GM12878 (cell line): ENCODE measurements around the gene CEND1. TPM values are rescaled to one million over a fixed set of nuclear protein-coding genes. Genes with fewer than 3 reads are reported as not detected.

ENCODE experiments used
- ATAC-seq: fragments of 200-7000 bp; cut with Tn5 transposase; 3 replicates; pipeline ENCODE4 v1.9.1; 2020; ENCODE audit warnings: mild to moderate bottlenecking, moderate library complexity
- BruUV-seq: library from RNA; stranded (reverse); fragments of 400-500 nt; replicated peaks from 2 replicates; lab custom pipeline; 2021; lab: Mats Ljungman, UMichigan
- CTCF ChIA-PET: fragments of 300-600 bp; sonication (Branson Sonifier 250); formaldehyde crosslinking; extraction: SDS; loops from one replicate; lab custom pipeline; 2021; ENCODE audit warnings: inconsistent platforms; lab: Yijun Ruan, JAX
- POLR2A ChIA-PET: fragments of 350-600 bp; formaldehyde crosslinking; extraction: SDS; loops from one replicate; lab custom pipeline; 2021; ENCODE audit warnings: inconsistent platforms; lab: Charles Lee
- RAD21 ChIA-PET: fragments of 300-600 bp; sonication (Branson Sonifier 250); formaldehyde crosslinking; loops from one replicate; lab custom pipeline; 2023; ENCODE audit warnings: antibody characterized with exemption; ENCODE audit not compliant: unreplicated experiment; lab: Charles Lee
- SMC1A ChIA-PET: fragments of 300-600 bp; sonication (Branson Sonifier 250); formaldehyde crosslinking; loops from one replicate; lab custom pipeline; 2023; ENCODE audit not compliant: unreplicated experiment, uncharacterized antibody; lab: Charles Lee
- DNase-seq: peaks from one replicate; pipeline ENCODE4 v3.0.0-alpha.2; 2011; ENCODE audit warnings: low read depth, low spot score
- FAIRE-seq: peaks from 3 replicates; lab custom pipeline; 2011; peaks lifted over from hg19 to GRCh38; lab: Jason Lieb, UNC
- H2AFZ ChIP-seq: 2 replicates; pipeline ENCODE4 v1.6.0; 2011; ENCODE audit warnings: low read depth, low read length, control low read depth; ENCODE audit not compliant: control insufficient read depth
- H3K27ac ChIP-seq: 2 replicates; pipeline ENCODE4 v1.5.1; 2011; ENCODE audit warnings: control low read depth; ENCODE audit not compliant: control insufficient read depth, insufficient read depth
- H3K27me3 ChIP-seq, 2 experiments: replicated peaks in 1 of 2; 2 replicates each; pipeline versions ENCODE4 v1.6.0 to v1.6.1; 2011; ENCODE audit warnings: low read length in 1 of 2; ENCODE audit not compliant: control insufficient read depth in 2 of 2, insufficient read depth in 2 of 2
- H3K36me3 ChIP-seq, 2 experiments: 2 replicates each; pipeline ENCODE4 v1.5.1; 2011; ENCODE audit warnings: low read length in 1 of 2; ENCODE audit not compliant: control insufficient read depth in 2 of 2, insufficient read depth in 2 of 2
- H3K4me1 ChIP-seq: 2 replicates; pipeline ENCODE4 v1.6.1; 2011; ENCODE audit warnings: mild to moderate bottlenecking, low read length, moderate library complexity, mixed read lengths; ENCODE audit not compliant: control insufficient read depth, insufficient read depth
- H3K4me2 ChIP-seq: 2 replicates; pipeline ENCODE4 v1.6.0; 2011; ENCODE audit warnings: control low read depth; ENCODE audit not compliant: control insufficient read depth, insufficient read depth
- H3K4me3 ChIP-seq: fragments of 200-600 bp; sonication (generic); 2 replicates; pipeline ENCODE4 v1.5.1; 2016
- H3K79me2 ChIP-seq: 2 replicates; pipeline ENCODE4 v1.6.0; 2011; ENCODE audit warnings: low read length; ENCODE audit not compliant: control insufficient read depth, insufficient read depth
- H3K9ac ChIP-seq: 2 replicates; pipeline ENCODE4 v1.8.0; 2011; ENCODE audit warnings: low read length, control low read depth, mixed read lengths; ENCODE audit not compliant: control insufficient read depth, insufficient read depth
- H3K9me3 ChIP-seq: replicated peaks from 3 replicates; pipeline ENCODE4 v1.5.1; 2011; ENCODE audit warnings: mild to moderate bottlenecking, low read length; ENCODE audit not compliant: control insufficient read depth, insufficient read depth
- H4K20me1 ChIP-seq: 2 replicates; pipeline ENCODE4 v1.6.0; 2011; ENCODE audit not compliant: control insufficient read depth, insufficient read depth
- BHLHE40 ChIP-seq, 2 experiments: fragments of 450-650 bp in 1 of 2; IDR thresholded peaks; 2 replicates each; pipeline ENCODE4 v1.6.1; 2011 to 2017; ENCODE audit warnings: low read depth in 2 of 2, borderline replicate concordance in 1 of 2, improper control_type of control experiment in 1 of 2, low read length in 1 of 2, mild to moderate bottlenecking in 1 of 2
- GABPA ChIP-seq: IDR thresholded peaks from 2 replicates; pipeline ENCODE4 v1.6.1; 2014; ENCODE audit warnings: antibody characterized with exemption, low read depth, mild to moderate bottlenecking, inconsistent platforms
- GATAD2B ChIP-seq: fragments of 450-650 bp; conservative IDR thresholded peaks from 2 replicates; pipeline ENCODE4 v1.6.1; 2017; ENCODE audit warnings: low read depth, mild to moderate bottlenecking, moderate library complexity
- HDGF ChIP-seq: fragments of 450-650 bp; IDR thresholded peaks from 2 replicates; pipeline ENCODE4 v1.6.1; 2016; ENCODE audit warnings: antibody characterized with exemption
- IKZF2 ChIP-seq, 2 experiments: fragments of 450-650 bp; IDR thresholded peaks; 2 replicates each; pipeline ENCODE4 v1.6.1; 2017; ENCODE audit warnings: mild to moderate bottlenecking in 2 of 2, moderate library complexity in 2 of 2
- IRF4 ChIP-seq: IDR thresholded peaks from 2 replicates; pipeline ENCODE4 v1.6.1; 2011; ENCODE audit warnings: low read depth, low read length
- MEF2B ChIP-seq: fragments of 450-650 bp; IDR thresholded peaks from 2 replicates; pipeline ENCODE4 v1.6.1; 2018; ENCODE audit warnings: mild to moderate bottlenecking, moderate library complexity; ENCODE audit not compliant: partially characterized antibody, poor library complexity, severe bottlenecking
- SP1 ChIP-seq: IDR thresholded peaks from one replicate; pipeline ENCODE4 v1.6.1; 2011; ENCODE audit warnings: low read depth, low read length
- SUZ12 ChIP-seq: fragments of 200-600 bp; sonication (generic); IDR thresholded peaks from one replicate; pipeline ENCODE4 v1.6.1; 2018; ENCODE audit warnings: antibody characterized with exemption, mild to moderate bottlenecking; ENCODE audit not compliant: unreplicated experiment
- WRNIP1 ChIP-seq: IDR thresholded peaks from 2 replicates; pipeline ENCODE4 v1.6.1; 2011; ENCODE audit warnings: low read depth, low read length, improper control_type of control experiment, borderline replicate concordance
- WGBS: methylation state at CpG from one replicate; pipeline ENCODE4 v1.1.6; 2016; ENCODE audit warnings: low lambda C conversion rate; ENCODE audit not compliant: insufficient replicate concordance, insufficient coverage; ENCODE audit errors: missing lambda C conversion rate; 5-methylcytosine and 5-hydroxymethylcytosine counted together
- in situ Hi-C: fragments of 300-500 bp; cut with MboI; formaldehyde crosslinking; loops from 9 replicates; pipeline ENCODE4 v1.14.3; 2018; ENCODE audit warnings: mixed read lengths
- intact Hi-C: fragments of 100-400 bp; cut with micrococcal nuclease; formaldehyde crosslinking; loops from one replicate; pipeline ENCODE4 v1.14.2; 2022; ENCODE audit not compliant: unreplicated experiment
- polyA plus RNA-seq, 11 experiments: library from polyadenylated mRNA; depleted of rRNA in 4 of 11; unstranded in 6 of 11; stranded (reverse) in 5 of 11; fragments of >200 nt; fragmentation: Nextera tagmentation in 4 of 11; fragmentation: Illumina TruSeq in 1 of 11; extraction: Ambion mirVana in 4 of 11; extraction: Trizol in 1 of 11; gene quantifications; 1 replicate in 1 of 11; 2 replicates in 10 of 11; pipeline versions ENCODE4 v1.2.1 to v1.2.3, GENCODE V29; 2011 to 2016; ENCODE audit warnings: inconsistent platforms in 2 of 11, missing spikeins in 2 of 11, low read depth in 1 of 11
- total RNA-seq, 4 experiments: library from RNA; depleted of rRNA in 3 of 4; stranded (reverse); fragments of >200 nt in 3 of 4; fragmentation: Illumina TruSeq in 1 of 4; extraction: Trizol in 1 of 4; gene quantifications; 2 replicates each; pipeline versions ENCODE4 v1.2.1 to v1.2.3, GENCODE V29; 2013 to 2021
- TF ChIP-seq, protein P1 (sequence below): fragments of 450-650 bp; IDR thresholded peaks from 2 replicates; pipeline ENCODE4 v1.6.1; 2017; ENCODE audit warnings: borderline replicate concordance

The CEND1 gene
- total and polyA plus RNA-seq, 10 of the 15 experiments (the other 5 are each of a cell fraction or from before 2014, with no cell fraction given): 0.31 to 13.6 (median 7.2) TPM; not detected in 1

DNA sequence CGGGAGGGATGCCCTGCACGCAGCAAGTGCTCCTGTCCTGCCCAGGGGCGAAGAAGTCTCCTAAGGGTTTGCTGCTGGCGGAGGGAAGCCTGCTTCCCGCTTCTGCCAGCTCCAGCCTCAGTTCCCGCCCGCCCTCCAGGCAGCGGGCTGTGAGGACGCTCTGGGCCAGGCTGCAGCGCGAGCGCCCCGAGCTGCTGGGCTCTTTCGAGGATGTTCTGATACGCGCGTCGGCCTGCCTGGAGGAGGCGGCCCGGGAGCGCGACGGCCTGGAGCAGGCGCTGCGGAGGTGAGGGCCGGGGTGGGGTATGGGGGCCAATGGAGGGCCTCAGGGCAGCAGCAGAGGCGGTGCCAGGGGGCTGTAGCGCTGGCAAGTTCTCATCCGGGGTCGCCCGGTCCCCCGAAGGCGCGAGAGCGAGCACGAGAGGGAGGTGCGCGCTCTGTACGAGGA, 40.0 kb upstream of the CEND1 start:
- Histone ChIP-seq H3K36me3 (no peaks in the 10 kb centered on the region; a peak in 2 of 4 replicates), H3K27ac (no peak overlapping the region), H4K20me1 (no peaks in the 10 kb centered on the region), H3K4me1 (peaks cover 42% of the 10 kb centered on the region), H3K79me2 (no peaks in the 10 kb centered on the region), H3K27me3 (no peaks in the 10 kb centered on the region; a peak in 3 of 4 replicates), H3K9ac (no peak overlapping the region), H3K4me3 (peak overlapping the region; percentile 49; the same call in 1 of the 2 replicates), H2AFZ (peak overlapping the region; percentile 30; the same call in 1 of the 2 replicates), H3K9me3 (no peaks in the 10 kb centered on the region), H3K4me2 (peak overlapping the region; percentile 93)
- ChIA-PET RAD21 (no interaction called here), CTCF (interaction anchor here (1.0 kb wide), 1 partner anchor 19 kb away, joined by 3 read pairs; no protein-coding TSS in a partner anchor), POLR2A (interaction anchor here (3.7 to 5.2 kb wide), 2 partner anchors 11 to 12 kb away, joined by 21 to 33 read pairs; partner anchors contain the start of genes PNPLA2, POLR2L and TSPAN4), SMC1A (no interaction called here)
- DNase-seq (no peak), FAIRE-seq (no peak), ATAC-seq (peak; percentile 7)
- no peak for TF ChIP-seq WRNIP1
- TF ChIP-seq IRF4: no peak
- TF ChIP-seq SUZ12: peak; percentile 62
- peak; percentile 59; the same call in 1 of the 2 replicates for TF ChIP-seq HDGF
- 14% methylated on average over 11 of the region's 39 CpGs for WGBS
- BruUV-seq: no TSS peak
- intact Hi-C loops (no loop called here), in situ Hi-C loops (no loop called here)

DNA sequence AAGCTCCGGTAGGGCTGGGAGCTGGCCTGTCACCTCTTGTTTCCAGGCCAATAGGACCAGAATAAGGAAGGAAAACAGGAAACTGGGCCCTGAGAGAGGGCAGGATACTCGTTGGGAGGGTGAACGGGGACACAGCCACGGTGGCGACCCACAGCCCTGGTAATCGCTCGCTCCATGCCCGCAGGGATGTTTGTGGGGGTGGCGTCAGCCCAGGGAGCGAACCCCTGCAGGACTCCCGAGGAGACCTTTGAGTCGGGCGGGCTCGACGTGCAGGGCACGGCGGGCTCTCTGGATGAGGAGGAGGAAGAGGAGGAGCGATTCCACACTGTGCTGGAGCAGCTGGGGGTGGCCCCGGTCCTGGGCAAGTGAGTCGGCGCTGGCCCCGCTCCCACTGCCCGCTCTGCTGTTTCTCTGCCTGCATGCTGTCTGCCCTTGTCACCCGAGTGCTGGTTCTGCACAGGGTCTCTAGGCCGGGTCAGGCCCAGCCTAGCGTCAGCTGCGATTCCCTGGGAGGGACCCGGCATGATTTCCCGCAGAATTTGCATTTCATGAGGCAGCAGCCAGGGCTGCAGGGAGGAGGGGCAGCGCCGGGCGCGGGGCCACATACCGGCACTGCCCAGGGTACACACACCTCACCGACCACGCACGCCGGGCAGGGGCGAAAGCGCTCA, 39.4 kb upstream of the CEND1 start:
- Histone ChIP-seq H2AFZ (no peak overlapping the region), H3K4me3 (peak overlapping the region; percentile 49; the same call in 1 of the 2 replicates), H3K9ac (no peak overlapping the region), H3K4me2 (peak overlapping the region; percentile 93), H4K20me1 (no peaks in the 10 kb centered on the region), H3K27me3 (no peaks in the 10 kb centered on the region; a peak in 3 of 4 replicates), H3K79me2 (no peaks in the 10 kb centered on the region), H3K4me1 (peaks cover 42% of the 10 kb centered on the region), H3K36me3 (no peaks in the 10 kb centered on the region; a peak in 2 of 4 replicates), H3K9me3 (no peaks in the 10 kb centered on the region), H3K27ac (no peak overlapping the region)
- intact Hi-C loops: no loop called here
- ChIA-PET CTCF (interaction anchor here (1.0 kb wide), 1 partner anchor 19 kb away, joined by 3 read pairs; no protein-coding TSS in a partner anchor), POLR2A (interaction anchor here (1.4 to 5.2 kb wide), 3 partner anchors 10 to 20 kb away, joined by 4 to 33 read pairs (median 21); partner anchors contain the start of genes PNPLA2, POLR2L, RPLP2 and TSPAN4), RAD21 (no interaction called here), SMC1A (no interaction called here)
- BruUV-seq: no TSS peak
- FAIRE-seq (no peak), ATAC-seq (peak; percentile 8), DNase-seq (no peak)
- WGBS: 30% methylated on average over 38 of the region's 40 CpGs
- in situ Hi-C loops: no loop called here
- TF ChIP-seq SP1 (no peak), GATAD2B (no peak), IKZF2 (IDR thresholded peaks at IDR 0.05) (no peak), GABPA (no peak), MEF2B (no peak), BHLHE40 (IDR thresholded peaks at IDR 0.05; ENCODE audit: borderline replicate concordance in 1 of 2, low read depth in 2 of 2, low read length in 1 of 2) (peak; percentile 15 to 16; a peak in 1 of 4 replicates)
- TF ChIP-seq, protein P1, sequence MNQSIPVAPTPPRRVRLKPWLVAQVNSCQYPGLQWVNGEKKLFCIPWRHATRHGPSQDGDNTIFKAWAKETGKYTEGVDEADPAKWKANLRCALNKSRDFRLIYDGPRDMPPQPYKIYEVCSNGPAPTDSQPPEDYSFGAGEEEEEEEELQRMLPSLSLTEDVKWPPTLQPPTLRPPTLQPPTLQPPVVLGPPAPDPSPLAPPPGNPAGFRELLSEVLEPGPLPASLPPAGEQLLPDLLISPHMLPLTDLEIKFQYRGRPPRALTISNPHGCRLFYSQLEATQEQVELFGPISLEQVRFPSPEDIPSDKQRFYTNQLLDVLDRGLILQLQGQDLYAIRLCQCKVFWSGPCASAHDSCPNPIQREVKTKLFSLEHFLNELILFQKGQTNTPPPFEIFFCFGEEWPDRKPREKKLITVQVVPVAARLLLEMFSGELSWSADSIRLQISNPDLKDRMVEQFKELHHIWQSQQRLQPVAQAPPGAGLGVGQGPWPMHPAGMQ: no peak
